ENCODE results near the gene ALKBH5. TPM values are rescaled to one million over a fixed set of nuclear protein-coding genes. Genes with fewer than 3 reads are reported as not detected.

Gene ALKBH5
- total and polyA plus RNA-seq, 2 experiments from 2014 or later, result 32.2 to 117 TPM

- no peak for TF ChIP-seq EZH2phosphoT487 (IDR thresholded peaks at IDR 0.05; ENCODE audit: unreplicated experiment)
Measured at GRCh38 chr17:18146980-18147379, 36.6 kb upstream of the ALKBH5 start (continued).

DNA sequence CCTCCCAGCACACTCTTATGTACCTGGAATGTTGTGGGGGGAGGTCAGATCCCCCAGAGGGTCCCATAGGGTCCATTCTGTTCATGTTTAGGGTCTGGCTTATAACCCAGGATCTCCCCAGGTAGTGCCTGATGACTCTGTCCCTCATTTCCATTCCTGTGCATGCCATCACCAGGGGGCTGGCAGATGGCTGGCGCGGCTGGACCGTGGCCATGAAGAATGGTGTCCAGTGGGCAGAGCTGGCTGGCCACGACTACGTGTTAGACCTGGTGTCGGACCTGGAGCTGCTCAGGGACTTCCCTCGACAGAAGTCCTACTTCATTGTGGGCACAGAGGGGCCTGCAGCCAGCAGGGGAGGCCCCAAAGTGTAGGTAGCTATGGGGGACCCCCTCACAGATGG is 35.0 kb upstream of the ALKBH5 start:
- Histone ChIP-seq H3K4me3 (no peak overlapping the region), H3K27me3 (ENCODE audit: insufficient read depth) (no peaks in the 10 kb centered on the region), H4K20me1 (replicated peaks; ENCODE audit: insufficient read depth) (no peaks in the 10 kb centered on the region), H3K4me1 (ENCODE audit: insufficient read depth) (peaks cover 4% of the 10 kb centered on the region; the same call in 1 of the 2 replicates), H2AFZ (no peak overlapping the region), H3K79me2 (replicated peaks; ENCODE audit: insufficient read depth) (no peaks in the 10 kb centered on the region; the same call in 1 of the 2 replicates), H3K4me2 (no peak overlapping the region), H3K27ac (ENCODE audit: low read depth) (no peak overlapping the region), H3K9me2 (ENCODE audit: insufficient read depth) (no peaks in the 10 kb centered on the region), H3K36me3 (ENCODE audit: insufficient read depth) (no peaks in the 10 kb centered on the region), H3F3A (replicated peaks; ENCODE audit: low read depth) (no peaks in the 10 kb centered on the region)
- DNase-seq (ENCODE audit: low spot score) (no peak), ATAC-seq (no peak)
- Mint-ChIP-seq H3K27me3 (ENCODE audit: insufficient read depth, low read depth, poor library complexity) (peaks cover 14% of the 10 kb centered on the region), H3K36me3 (ENCODE audit: low read depth) (no peaks in the 10 kb centered on the region; the same call in 2 of the 3 replicates), H3K27ac (no peak overlapping the region), H3K9me3 (no peaks in the 10 kb centered on the region), H3K4me1 (peaks cover 6% of the 10 kb centered on the region), H3K4me3 (no peak overlapping the region)
- TF ChIP-seq POLR2AphosphoS5 (IDR thresholded peaks at IDR 0.05; ENCODE audit: low read depth) (no peak), JUNB (IDR thresholded peaks at IDR 0.05; ENCODE audit: unreplicated experiment) (no peak), EZH2phosphoT487 (IDR thresholded peaks at IDR 0.05; ENCODE audit: unreplicated experiment) (no peak), ZNF114 (CRISPR knock-in tag; IDR thresholded peaks at IDR 0.05) (no peak), STAT1 (IDR thresholded peaks at IDR 0.05; ENCODE audit: unreplicated experiment) (no peak), EZH2 (IDR thresholded peaks at IDR 0.05; ENCODE audit: low read depth, unreplicated experiment) (no peak), CTCF (conservative IDR thresholded peaks at IDR 0.05; ENCODE audit: low read depth in 2 of 2) (no peak), NANOG (IDR thresholded peaks at IDR 0.05; ENCODE audit: borderline replicate concordance) (no peak), ETS1 (IDR thresholded peaks at IDR 0.05) (no peak), ZNF331 (CRISPR knock-in tag; IDR thresholded peaks at IDR 0.05; ENCODE audit: low read depth) (no peak), CREB1 (CRISPR knock-in tag; IDR thresholded peaks at IDR 0.05; ENCODE audit: low read depth) (no peak), ZNF462 (CRISPR knock-in tag; IDR thresholded peaks at IDR 0.05) (no peak)
- TF ChIP-seq, protein P1, sequence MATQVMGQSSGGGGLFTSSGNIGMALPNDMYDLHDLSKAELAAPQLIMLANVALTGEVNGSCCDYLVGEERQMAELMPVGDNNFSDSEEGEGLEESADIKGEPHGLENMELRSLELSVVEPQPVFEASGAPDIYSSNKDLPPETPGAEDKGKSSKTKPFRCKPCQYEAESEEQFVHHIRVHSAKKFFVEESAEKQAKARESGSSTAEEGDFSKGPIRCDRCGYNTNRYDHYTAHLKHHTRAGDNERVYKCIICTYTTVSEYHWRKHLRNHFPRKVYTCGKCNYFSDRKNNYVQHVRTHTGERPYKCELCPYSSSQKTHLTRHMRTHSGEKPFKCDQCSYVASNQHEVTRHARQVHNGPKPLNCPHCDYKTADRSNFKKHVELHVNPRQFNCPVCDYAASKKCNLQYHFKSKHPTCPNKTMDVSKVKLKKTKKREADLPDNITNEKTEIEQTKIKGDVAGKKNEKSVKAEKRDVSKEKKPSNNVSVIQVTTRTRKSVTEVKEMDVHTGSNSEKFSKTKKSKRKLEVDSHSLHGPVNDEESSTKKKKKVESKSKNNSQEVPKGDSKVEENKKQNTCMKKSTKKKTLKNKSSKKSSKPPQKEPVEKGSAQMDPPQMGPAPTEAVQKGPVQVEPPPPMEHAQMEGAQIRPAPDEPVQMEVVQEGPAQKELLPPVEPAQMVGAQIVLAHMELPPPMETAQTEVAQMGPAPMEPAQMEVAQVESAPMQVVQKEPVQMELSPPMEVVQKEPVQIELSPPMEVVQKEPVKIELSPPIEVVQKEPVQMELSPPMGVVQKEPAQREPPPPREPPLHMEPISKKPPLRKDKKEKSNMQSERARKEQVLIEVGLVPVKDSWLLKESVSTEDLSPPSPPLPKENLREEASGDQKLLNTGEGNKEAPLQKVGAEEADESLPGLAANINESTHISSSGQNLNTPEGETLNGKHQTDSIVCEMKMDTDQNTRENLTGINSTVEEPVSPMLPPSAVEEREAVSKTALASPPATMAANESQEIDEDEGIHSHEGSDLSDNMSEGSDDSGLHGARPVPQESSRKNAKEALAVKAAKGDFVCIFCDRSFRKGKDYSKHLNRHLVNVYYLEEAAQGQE (IDR thresholded peaks at IDR 0.05; ENCODE audit: unreplicated experiment), result no peak

Measured in GM23338 (cell line).